HG03159 (cell line): ENCODE results near the gene CACNA1D.

ENCODE experiments used
- ATAC-seq: cut with Tn5 transposase; IDR thresholded peaks from one replicate; pipeline ENCODE4 v1.9.1; 2021; ENCODE audit warnings: mild to moderate bottlenecking, moderate library complexity; ENCODE audit not compliant: unreplicated experiment

CACNA1D gene

GRCh38 chr3:53739966-53740365, 245.6 kb downstream of the CACNA1D start:
- no peak for ATAC-seq

GRCh38 chr3:53740956-53741355, 246.5 kb downstream of the CACNA1D start:
- ATAC-seq, result no peak

- ATAC-seq, result no peak
Measured at GRCh38 chr3:53744351-53744750, 249.9 kb downstream of the CACNA1D start.

GRCh38 chr3:53747559-53747958, 253.1 kb downstream of the CACNA1D start:
- ATAC-seq, result no peak

DNA sequence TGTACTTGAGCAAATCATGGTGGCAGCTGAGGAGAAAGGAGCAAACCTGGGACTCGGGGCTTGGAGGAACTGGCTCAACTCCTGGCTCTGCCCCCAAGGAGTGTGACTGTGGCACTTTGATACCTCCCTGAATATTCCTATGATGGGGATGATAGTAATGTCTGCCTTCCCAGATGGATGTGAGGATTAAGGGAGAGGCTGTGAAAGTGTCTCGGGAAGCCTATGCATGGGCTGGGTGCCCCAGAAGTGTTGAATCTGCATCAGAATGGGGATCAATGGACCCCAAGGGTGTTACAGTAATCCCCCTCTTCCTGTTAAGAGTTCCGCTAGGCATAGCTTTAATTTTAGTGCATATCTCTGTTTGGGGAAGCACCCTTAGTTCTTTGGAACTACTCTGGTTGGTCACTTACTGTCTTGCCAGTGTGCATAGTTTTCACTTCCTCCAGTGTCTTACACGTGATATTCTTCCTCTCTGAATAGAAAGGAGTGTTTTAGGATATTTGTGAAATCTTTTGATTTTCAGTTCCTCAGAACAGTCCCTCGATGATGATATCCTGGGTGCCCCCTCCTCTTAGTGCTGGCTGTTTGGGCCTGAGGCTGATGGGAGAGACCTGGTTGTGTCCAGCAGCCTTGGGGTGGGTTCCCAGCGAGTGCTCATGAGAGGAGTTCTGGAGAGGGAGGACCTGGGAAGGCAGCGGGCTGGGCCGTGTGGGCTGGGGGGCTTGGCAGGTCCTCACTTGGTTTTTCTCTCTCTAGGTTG, 254.3 kb downstream of the CACNA1D start:
- peak; percentile 80 for ATAC-seq

GRCh38 chr3:53749448-53749847, 255.0 kb downstream of the CACNA1D start:
- no peak for ATAC-seq

DNA sequence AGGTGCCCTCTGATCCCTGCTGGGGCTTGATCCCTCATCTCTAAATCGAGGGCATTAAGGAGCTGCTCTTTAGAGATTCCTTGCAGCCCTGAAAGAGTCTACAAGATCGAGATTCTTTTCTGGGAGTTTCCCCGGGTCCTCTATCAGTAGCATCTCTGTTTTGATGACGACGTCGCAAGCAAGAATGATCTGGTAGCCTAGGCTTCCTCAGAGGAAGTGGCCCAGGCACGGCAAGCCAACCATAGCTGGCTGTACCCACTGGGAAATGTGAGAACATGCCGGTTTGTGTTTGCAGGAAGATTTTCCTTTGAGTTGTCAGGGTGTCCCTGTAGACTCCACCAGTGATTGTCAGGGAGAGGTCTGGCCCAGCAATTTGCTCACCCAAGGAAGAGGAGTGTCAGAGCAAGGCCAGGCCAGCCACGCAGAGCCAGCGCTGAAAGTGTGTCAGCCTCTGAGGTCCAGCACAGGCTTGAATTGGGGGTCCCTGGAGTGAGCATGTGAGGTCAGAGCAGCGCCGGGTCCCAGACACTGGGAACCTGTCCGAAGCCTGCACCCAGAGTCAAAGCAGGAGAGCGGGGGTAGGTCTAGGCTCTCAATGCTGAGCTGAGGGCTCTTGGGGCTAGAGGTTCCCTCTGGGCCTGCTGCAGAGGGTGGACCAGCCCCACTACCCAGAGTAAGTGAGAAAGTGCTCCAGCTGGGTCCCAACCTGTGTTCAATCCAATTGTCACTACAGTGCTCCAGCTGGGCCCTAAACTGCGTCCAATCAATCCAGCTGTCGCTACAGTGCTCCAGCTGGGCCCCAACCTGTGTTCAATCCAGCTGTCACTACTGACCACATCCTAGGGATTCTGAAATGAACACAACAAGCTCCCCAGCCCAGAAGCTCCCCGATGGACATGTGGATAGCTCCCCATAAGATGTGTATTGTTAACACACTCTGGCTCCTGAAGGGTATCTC, 256.1 kb downstream of the CACNA1D start:
- ATAC-seq, result no peak

- peak; percentile 43 for ATAC-seq
Measured at GRCh38 chr3:53753518-53754183, 259.2 kb downstream of the CACNA1D start.

DNA sequence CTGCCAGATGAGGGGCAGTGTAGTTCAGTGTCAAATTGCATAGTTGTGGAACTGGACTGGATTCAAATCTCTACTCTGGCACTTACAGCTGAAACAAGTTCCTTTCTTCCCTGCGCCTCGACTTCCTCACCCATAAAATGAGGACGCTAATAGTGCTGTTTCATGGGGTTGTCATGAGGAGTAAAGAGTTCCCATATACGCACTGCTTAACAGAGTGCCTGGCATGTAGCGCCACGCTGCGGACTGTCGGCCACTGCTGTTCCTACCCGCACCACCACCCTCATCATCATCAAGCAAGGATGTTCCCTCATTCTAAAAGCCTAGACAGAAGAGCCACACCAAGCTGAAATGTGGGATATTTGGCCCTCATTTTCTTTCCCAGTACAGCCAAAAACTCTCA, 259.9 kb downstream of the CACNA1D start:
- no peak for ATAC-seq

- ATAC-seq, result no peak
Measured at GRCh38 chr3:53758846-53759245, 264.4 kb downstream of the CACNA1D start.

DNA sequence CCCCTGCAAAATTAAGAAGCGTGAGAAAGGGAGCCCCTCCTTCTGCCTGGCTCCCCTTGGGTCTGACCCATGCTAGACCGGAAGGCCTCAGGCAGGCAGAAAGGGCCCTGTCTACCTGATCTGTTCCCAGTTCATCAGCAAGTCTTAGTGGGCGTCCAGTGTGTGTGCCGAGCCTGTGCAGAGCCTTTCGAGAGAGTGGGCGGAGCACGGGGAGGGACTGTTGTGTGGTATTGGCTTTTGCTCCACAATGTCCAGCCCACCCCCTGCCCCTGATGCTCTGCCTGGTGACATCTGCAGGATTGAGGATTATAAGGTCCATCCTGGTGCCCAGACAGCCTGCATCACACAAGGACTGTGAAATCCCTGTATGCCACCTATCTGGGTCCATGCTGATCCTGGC, 268.9 kb downstream of the CACNA1D start:
- ATAC-seq, result no peak

GRCh38 chr3:53764026-53764775, 269.8 kb downstream of the CACNA1D start:
- no peak for ATAC-seq

GRCh38 chr3:53765753-53766152, 271.3 kb downstream of the CACNA1D start:
- ATAC-seq, result no peak

DNA sequence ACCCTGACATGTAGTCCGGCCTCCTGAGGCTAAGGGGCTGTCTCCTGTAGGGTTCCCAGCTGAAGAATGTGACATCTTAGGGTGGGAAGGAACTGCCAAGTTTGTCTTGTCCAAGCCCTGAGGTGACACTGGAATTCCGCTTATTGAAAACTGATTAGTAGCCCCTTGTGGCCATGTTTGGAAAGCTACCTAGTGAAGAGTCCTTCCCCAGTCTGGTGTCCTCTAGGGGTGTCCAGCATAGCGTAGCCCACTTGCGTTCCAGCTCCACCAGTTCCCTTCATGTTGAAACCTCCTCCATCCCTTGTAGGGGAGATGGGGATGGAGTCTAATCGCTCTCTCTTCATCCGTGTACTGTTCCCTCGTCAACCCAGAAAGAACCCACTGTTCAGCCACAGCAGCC, 272.3 kb downstream of the CACNA1D start:
- ATAC-seq, result no peak

GRCh38 chr3:53768478-53769459, 274.4 kb downstream of the CACNA1D start:
- ATAC-seq, result no peak

- no peak for ATAC-seq
Measured at GRCh38 chr3:53772562-53772961, 278.2 kb downstream of the CACNA1D start.

DNA sequence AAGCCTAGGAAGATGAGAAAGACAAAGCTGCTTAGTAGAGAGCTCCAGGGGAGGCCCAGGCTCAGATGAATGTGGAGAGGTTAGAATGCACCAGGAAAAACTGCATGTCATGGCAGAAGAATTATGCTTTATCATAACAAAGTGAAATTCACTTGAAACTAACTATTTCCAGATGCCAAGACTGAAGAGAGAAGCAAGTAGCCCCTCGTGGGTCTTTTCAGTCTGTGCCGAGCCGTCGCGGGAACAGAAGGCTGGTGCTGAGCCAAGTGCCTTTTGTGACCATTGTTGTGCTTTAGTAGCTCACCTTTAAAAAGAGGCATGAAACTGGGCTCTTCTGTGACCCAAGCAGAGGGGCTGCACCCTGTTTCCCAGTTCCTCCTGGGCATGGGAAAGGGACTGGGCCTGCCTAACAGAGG, 278.6 kb downstream of the CACNA1D start:
- ATAC-seq, result no peak

DNA sequence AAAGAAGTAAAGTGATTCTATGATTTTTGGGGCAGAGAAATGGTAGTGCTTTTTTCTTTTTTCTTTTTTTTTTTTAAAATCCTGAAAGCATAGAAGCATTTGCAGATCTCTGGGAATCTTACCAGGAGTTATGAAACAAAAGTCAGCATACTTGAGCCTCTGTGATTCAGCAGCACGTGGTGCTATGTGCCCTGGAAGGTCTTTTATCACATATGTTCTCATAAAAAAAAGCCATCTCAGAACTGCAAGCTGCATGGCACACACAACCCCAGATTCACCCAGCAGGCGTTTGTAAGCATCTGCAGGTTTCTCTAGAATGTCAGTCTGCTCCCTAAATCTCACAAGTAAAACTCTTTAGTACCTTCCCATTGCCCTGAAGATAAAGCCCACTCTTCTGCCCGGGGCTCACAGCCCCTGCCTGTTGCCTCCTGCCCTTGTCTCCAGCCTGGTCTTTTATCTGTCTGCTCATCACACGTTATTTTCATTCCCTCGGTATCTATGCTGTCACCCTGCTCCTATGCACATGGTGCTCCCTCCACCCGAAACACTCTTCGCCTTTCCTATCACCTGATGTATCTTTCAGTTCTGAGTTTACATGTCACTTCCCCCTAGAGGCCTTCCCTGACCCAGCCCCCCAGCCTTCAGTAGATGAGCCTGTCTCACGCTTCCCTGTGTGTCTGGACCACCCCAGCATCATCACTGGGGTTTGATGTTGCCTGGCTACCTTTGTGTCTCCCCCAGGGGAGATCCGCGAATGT, 279.4 kb downstream of the CACNA1D start:
- peak; percentile 81 for ATAC-seq

DNA sequence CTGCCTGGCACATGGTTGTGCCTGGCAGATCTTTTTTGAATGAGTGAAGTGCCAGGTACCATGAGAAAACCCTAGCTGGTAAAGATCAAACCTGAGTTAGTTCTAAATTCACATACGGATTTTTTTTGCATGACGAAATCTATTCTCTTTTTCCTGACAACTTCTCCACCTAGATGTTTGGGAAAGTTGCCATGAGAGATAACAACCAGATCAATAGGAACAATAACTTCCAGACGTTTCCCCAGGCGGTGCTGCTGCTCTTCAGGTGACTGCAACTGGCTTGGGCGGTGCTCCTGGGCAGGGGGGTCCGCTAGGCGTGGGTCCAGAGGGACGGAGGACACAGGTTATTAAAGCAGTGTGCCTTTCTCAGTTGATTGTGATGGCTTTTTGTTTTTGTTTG, 280.0 kb downstream of the CACNA1D start:
- no peak for ATAC-seq
